HepG2 (cell line): ENCODE data around the gene GNA15. TPM values are rescaled to one million over a fixed set of nuclear protein-coding genes. Genes with fewer than 3 reads are reported as not detected.

Experiments
- CERS6 ChIP-seq: sonication (generic); formaldehyde crosslinking; IDR thresholded peaks from 2 replicates; pipeline ENCODE4 v1.5.0; 2020; ENCODE audit warnings: missing genetic modification reagents
- DNMT3B ChIP-seq: conservative IDR thresholded peaks from 2 replicates; pipeline ENCODE4 v1.6.1; 2016; ENCODE audit warnings: missing biosample characterization, control low read depth
- FIP1L1 ChIP-seq: fragments of 200-400 bp; formaldehyde crosslinking; IDR thresholded peaks from 2 replicates; pipeline ENCODE4 v1.6.1; 2018; ENCODE audit warnings: low read depth, mild to moderate bottlenecking, low read length, moderate library complexity, borderline replicate concordance; ENCODE audit not compliant: insufficient read depth
- FOXO1 ChIP-seq: sonication (generic); formaldehyde crosslinking; IDR thresholded peaks from 2 replicates; pipeline ENCODE4 v1.4.0; 2020; ENCODE audit warnings: missing genetic modification reagents
- KLF13 ChIP-seq: sonication (generic); formaldehyde crosslinking; IDR thresholded peaks from 2 replicates; pipeline ENCODE4 v1.4.0; 2020; ENCODE audit warnings: mild to moderate bottlenecking, missing genetic modification reagents
- MAZ ChIP-seq, 2 experiments: sonication (generic) in 1 of 2; formaldehyde crosslinking in 1 of 2; IDR thresholded peaks; 2 replicates each; pipeline versions ENCODE4 v1.5.0 to v1.6.1; 2012 to 2020; ENCODE audit warnings: low read depth in 2 of 2, mild to moderate bottlenecking in 2 of 2, borderline replicate concordance in 1 of 2, improper control_type of control experiment in 1 of 2, low read length in 1 of 2, missing genetic modification reagents in 1 of 2, moderate library complexity in 1 of 2
- SRY ChIP-seq: sonication (generic); formaldehyde crosslinking; IDR thresholded peaks from 2 replicates; pipeline ENCODE4 v1.8.0; 2022; ENCODE audit warnings: mild to moderate bottlenecking, missing genetic modification reagents
- TRIM24 ChIP-seq: sonication (generic); formaldehyde crosslinking; IDR thresholded peaks from 2 replicates; pipeline ENCODE4 v1.8.0; 2022; ENCODE audit warnings: mild to moderate bottlenecking, missing genetic modification reagents
- ZBTB25 ChIP-seq: IDR thresholded peaks from 2 replicates; pipeline ENCODE4 v1.6.1; 2018; ENCODE audit warnings: missing genetic modification reagents
- ZNF333 ChIP-seq: sonication (generic); formaldehyde crosslinking; IDR thresholded peaks from 2 replicates; pipeline ENCODE4 v1.4.0; 2020; ENCODE audit warnings: mild to moderate bottlenecking, missing genetic modification reagents, borderline replicate concordance
- ZNF580 ChIP-seq: IDR thresholded peaks from 2 replicates; pipeline ENCODE4 v1.6.1; 2016; ENCODE audit warnings: low read depth, borderline replicate concordance
- ZNF883 ChIP-seq: sonication (generic); formaldehyde crosslinking; IDR thresholded peaks from 2 replicates; pipeline ENCODE4 v1.5.1; 2020; ENCODE audit warnings: mild to moderate bottlenecking, missing genetic modification reagents; ENCODE audit errors: not compliant biosample characterization
- ZSCAN21 ChIP-seq: sonication (generic); formaldehyde crosslinking; IDR thresholded peaks from 2 replicates; pipeline ENCODE4 v1.8.0; 2022; ENCODE audit warnings: mild to moderate bottlenecking, missing genetic modification reagents, moderate library complexity, borderline replicate concordance
- polyA plus RNA-seq, 8 experiments: library from polyadenylated mRNA; depleted of rRNA in 3 of 8; stranded (reverse) in 7 of 8; unstranded in 1 of 8; fragments of >200 nt; fragmentation: Illumina TruSeq in 4 of 8; extraction: Trizol in 4 of 8; gene quantifications; 2 replicates each; pipeline versions ENCODE4 v1.2.1 to v1.2.3, GENCODE V29; 2011 to 2016; ENCODE audit warnings: low read depth in 4 of 8, missing spikeins in 1 of 8, mixed read lengths in 1 of 8; ENCODE audit not compliant: insufficient read depth in 1 of 8
- total RNA-seq, 5 experiments: library from RNA; depleted of rRNA; stranded (reverse); fragments of >200 nt; fragmentation: Illumina TruSeq; extraction: Trizol; gene quantifications; 2 replicates each; pipeline ENCODE4 v1.2.3, GENCODE V29; 2016; ENCODE audit warnings: low read depth in 1 of 5
- TF ChIP-seq, protein P1 (sequence below): sonication (generic); formaldehyde crosslinking; IDR thresholded peaks from 2 replicates; pipeline ENCODE4 v1.9.0; 2021; ENCODE audit warnings: mild to moderate bottlenecking, missing genetic modification reagents
- TF ChIP-seq, protein P2 (sequence below): sonication (generic); formaldehyde crosslinking; IDR thresholded peaks from 2 replicates; pipeline ENCODE4 v1.4.0; 2020; ENCODE audit warnings: missing genetic modification reagents, borderline replicate concordance
- TF ChIP-seq, protein P3 (sequence below): sonication (generic); formaldehyde crosslinking; IDR thresholded peaks from 2 replicates; pipeline ENCODE4 v1.5.0; 2020; ENCODE audit warnings: missing genetic modification reagents, mild to moderate bottlenecking, borderline replicate concordance

Gene GNA15
- total and polyA plus RNA-seq, 2 of the 13 experiments (the other 11 are each of a cell fraction or from before 2014, with no cell fraction given): not detected

DNA sequence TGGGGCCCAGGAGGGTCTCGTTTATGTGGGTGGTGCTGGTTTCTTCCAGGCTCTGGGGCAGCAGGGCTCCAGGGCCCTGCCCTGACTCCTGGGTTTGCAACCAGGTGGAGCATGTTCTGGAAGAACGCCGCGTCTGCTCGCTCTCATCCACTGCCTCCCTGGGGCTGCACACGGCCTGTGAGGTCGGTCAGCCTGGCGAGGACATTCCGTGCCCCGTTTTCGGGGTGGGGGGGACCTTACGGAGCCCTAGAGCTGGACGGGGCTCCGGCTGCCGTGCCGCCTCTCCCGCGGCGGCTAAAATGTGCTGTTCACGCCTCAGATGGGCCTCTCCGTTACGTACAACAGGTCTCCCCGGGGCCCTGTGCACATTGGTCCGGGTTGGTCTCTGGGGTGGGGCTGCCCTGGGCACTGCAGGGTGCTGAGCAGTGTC lies 38.4 kb upstream of the GNA15 start (continued):
- TF ChIP-seq, protein P1, sequence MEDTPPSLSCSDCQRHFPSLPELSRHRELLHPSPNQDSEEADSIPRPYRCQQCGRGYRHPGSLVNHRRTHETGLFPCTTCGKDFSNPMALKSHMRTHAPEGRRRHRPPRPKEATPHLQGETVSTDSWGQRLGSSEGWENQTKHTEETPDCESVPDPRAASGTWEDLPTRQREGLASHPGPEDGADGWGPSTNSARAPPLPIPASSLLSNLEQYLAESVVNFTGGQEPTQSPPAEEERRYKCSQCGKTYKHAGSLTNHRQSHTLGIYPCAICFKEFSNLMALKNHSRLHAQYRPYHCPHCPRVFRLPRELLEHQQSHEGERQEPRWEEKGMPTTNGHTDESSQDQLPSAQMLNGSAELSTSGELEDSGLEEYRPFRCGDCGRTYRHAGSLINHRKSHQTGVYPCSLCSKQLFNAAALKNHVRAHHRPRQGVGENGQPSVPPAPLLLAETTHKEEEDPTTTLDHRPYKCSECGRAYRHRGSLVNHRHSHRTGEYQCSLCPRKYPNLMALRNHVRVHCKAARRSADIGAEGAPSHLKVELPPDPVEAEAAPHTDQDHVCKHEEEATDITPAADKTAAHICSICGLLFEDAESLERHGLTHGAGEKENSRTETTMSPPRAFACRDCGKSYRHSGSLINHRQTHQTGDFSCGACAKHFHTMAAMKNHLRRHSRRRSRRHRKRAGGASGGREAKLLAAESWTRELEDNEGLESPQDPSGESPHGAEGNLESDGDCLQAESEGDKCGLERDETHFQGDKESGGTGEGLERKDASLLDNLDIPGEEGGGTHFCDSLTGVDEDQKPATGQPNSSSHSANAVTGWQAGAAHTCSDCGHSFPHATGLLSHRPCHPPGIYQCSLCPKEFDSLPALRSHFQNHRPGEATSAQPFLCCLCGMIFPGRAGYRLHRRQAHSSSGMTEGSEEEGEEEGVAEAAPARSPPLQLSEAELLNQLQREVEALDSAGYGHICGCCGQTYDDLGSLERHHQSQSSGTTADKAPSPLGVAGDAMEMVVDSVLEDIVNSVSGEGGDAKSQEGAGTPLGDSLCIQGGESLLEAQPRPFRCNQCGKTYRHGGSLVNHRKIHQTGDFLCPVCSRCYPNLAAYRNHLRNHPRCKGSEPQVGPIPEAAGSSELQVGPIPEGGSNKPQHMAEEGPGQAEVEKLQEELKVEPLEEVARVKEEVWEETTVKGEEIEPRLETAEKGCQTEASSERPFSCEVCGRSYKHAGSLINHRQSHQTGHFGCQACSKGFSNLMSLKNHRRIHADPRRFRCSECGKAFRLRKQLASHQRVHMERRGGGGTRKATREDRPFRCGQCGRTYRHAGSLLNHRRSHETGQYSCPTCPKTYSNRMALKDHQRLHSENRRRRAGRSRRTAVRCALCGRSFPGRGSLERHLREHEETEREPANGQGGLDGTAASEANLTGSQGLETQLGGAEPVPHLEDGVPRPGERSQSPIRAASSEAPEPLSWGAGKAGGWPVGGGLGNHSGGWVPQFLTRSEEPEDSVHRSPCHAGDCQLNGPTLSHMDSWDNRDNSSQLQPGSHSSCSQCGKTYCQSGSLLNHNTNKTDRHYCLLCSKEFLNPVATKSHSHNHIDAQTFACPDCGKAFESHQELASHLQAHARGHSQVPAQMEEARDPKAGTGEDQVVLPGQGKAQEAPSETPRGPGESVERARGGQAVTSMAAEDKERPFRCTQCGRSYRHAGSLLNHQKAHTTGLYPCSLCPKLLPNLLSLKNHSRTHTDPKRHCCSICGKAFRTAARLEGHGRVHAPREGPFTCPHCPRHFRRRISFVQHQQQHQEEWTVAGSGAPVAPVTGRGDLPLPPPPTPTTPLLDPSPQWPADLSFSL (CRISPR knock-in tag): no peak
- no peak for TF ChIP-seq ZBTB25 (CRISPR knock-in tag)
- TF ChIP-seq ZSCAN21: no peak
- TF ChIP-seq ZNF580 (CRISPR knock-in tag): no peak
- no peak for TF ChIP-seq CERS6 (CRISPR knock-in tag)
- TF ChIP-seq FIP1L1: no peak
- TF ChIP-seq MAZ (IDR thresholded peaks at IDR 0.05; ENCODE audit: borderline replicate concordance, low read depth, low read length): no peak
- 0 out of 2 replicates have a peak, but pooled peaks have one; percentile 45 for TF ChIP-seq MAZ (CRISPR knock-in tag; IDR thresholded peaks at IDR 0.05; ENCODE audit: low read depth)
- no peak for TF ChIP-seq DNMT3B (CRISPR knock-in tag)
- no peak for TF ChIP-seq KLF13 (CRISPR knock-in tag)
- TF ChIP-seq TRIM24 (CRISPR knock-in tag): no peak
- no peak for TF ChIP-seq SRY (CRISPR knock-in tag)
- TF ChIP-seq, protein P2, sequence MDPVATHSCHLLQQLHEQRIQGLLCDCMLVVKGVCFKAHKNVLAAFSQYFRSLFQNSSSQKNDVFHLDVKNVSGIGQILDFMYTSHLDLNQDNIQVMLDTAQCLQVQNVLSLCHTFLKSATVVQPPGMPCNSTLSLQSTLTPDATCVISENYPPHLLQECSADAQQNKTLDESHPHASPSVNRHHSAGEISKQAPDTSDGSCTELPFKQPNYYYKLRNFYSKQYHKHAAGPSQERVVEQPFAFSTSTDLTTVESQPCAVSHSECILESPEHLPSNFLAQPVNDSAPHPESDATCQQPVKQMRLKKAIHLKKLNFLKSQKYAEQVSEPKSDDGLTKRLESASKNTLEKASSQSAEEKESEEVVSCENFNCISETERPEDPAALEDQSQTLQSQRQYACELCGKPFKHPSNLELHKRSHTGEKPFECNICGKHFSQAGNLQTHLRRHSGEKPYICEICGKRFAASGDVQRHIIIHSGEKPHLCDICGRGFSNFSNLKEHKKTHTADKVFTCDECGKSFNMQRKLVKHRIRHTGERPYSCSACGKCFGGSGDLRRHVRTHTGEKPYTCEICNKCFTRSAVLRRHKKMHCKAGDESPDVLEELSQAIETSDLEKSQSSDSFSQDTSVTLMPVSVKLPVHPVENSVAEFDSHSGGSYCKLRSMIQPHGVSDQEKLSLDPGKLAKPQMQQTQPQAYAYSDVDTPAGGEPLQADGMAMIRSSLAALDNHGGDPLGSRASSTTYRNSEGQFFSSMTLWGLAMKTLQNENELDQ (CRISPR knock-in tag): no peak
- no peak for TF ChIP-seq FOXO1 (CRISPR knock-in tag)
- TF ChIP-seq, protein P3, sequence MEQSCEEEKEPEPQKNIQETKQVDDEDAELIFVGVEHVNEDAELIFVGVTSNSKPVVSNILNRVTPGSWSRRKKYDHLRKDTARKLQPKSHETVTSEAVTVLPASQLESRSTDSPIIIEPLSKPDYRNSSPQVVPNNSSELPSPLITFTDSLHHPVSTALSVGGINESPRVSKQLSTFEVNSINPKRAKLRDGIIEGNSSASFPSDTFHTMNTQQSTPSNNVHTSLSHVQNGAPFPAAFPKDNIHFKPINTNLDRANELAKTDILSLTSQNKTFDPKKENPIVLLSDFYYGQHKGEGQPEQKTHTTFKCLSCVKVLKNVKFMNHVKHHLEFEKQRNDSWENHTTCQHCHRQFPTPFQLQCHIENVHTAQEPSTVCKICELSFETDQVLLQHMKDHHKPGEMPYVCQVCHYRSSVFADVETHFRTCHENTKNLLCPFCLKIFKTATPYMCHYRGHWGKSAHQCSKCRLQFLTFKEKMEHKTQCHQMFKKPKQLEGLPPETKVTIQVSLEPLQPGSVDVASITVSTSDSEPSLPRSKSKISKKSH (CRISPR knock-in tag): peak; percentile 52; the same call in 1 of the 2 replicates
- TF ChIP-seq ZNF333 (CRISPR knock-in tag): no peak
- no peak for TF ChIP-seq ZNF883 (CRISPR knock-in tag)
